ENCODE results near the gene NAP1L1.

DNA sequence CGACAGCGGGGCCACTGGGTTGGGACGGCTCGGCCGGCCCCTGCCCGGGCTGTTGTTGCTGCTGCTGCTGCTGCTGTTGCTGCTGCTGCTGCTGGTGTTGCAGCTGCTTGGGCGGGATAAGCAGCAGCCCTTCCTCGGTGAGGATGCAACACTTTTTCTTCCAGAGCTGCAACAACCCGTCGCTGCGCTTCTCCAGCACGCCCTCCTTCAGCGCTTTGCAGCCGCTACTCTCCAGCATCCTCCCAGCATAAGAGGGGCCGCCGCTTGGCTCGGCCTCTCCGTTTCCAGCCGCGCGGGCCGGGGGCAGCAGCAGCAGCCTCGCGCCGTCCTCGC, 53.4 kb downstream of the NAP1L1 start:
- TF ChIP-seq, protein P1, sequence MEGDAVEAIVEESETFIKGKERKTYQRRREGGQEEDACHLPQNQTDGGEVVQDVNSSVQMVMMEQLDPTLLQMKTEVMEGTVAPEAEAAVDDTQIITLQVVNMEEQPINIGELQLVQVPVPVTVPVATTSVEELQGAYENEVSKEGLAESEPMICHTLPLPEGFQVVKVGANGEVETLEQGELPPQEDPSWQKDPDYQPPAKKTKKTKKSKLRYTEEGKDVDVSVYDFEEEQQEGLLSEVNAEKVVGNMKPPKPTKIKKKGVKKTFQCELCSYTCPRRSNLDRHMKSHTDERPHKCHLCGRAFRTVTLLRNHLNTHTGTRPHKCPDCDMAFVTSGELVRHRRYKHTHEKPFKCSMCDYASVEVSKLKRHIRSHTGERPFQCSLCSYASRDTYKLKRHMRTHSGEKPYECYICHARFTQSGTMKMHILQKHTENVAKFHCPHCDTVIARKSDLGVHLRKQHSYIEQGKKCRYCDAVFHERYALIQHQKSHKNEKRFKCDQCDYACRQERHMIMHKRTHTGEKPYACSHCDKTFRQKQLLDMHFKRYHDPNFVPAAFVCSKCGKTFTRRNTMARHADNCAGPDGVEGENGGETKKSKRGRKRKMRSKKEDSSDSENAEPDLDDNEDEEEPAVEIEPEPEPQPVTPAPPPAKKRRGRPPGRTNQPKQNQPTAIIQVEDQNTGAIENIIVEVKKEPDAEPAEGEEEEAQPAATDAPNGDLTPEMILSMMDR (conservative IDR thresholded peaks at IDR 0.05): no peak
- TF ChIP-seq EZH2 (IDR thresholded peaks at IDR 0.05; ENCODE audit: low read depth): no peak

Measured in PC-9 (cell line).